ENCODE results near the gene RIC8A.
A peak's percentile ranks its signal among the peaks of the same experiment; 100 is the strongest.

The RIC8A gene

DNA sequence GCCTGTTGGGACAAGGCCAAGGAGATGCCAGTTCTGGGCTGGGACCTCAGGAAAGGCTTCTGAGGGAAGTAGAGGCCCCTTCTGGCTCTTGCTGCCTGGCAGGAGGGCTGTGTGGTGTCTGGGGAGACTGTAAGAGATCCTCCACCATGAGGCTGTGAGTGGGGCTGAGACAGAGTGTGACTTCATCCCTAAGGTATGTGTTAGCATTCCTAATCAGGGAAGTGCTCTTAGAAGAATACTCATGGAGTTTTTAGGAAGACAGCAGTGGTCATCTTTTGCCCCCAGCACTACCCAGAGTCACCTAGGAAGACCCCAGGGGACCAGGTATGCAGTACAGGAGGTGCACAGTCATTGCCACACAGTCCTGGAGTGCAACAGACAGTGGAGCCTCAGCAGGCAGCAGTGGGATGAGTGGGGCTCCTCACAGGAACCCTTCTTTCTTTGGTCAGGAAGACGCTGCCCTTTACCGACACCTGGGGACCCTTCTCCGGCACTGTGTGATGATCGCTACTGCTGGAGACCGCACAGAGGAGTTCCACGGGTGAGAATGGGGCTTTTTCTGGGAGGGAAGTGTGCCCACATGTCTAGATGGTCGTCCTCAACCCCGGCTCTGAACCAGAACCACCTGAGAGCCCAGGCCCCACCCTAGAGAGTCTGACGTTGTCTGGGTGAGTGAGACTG, 2.8 kb downstream of the RIC8A start:
- Histone ChIP-seq H3K4me1 (ENCODE audit: control insufficient read depth in 2 of 2, insufficient read depth in 1 of 2, low read depth in 1 of 2, low read length in 2 of 2) (peaks cover 15 to 18% of the 10 kb centered on the region in 2 donors), H3K27ac (replicated peaks; ENCODE audit: low read length) (no peak overlapping the region), H3K9me3 (replicated peaks in 1 of 2; ENCODE audit: control insufficient read depth in 2 of 2, insufficient read depth in 1 of 2, low read depth in 1 of 2, low read length in 2 of 2) (no peaks in the 10 kb centered on the region), H4K91ac (ENCODE audit: low read depth, low read length, poor library complexity) (no peak overlapping the region), H3K36me3 (replicated peaks in 1 of 2; ENCODE audit: control insufficient read depth in 2 of 2, insufficient read depth in 2 of 2, low read length in 2 of 2) (peaks cover 53 to 68% of the 10 kb centered on the region in 2 donors), H2BK15ac (ENCODE audit: low read length) (no peak overlapping the region), H3K79me1 (ENCODE audit: low read depth, low read length) (peaks cover 29% of the 10 kb centered on the region), H2BK12ac (ENCODE audit: low read length) (no peak overlapping the region), H3K18ac (ENCODE audit: low read length) (no peak overlapping the region), H2BK5ac (ENCODE audit: low read length) (no peak overlapping the region), H3K27me3 (ENCODE audit: control insufficient read depth in 3 of 3, insufficient read depth in 3 of 3, low read depth in 1 of 3, low read length in 3 of 3) (no peaks in the 10 kb centered on the region), H4K8ac (ENCODE audit: low read depth, low read length) (no peak overlapping the region), H3K9ac (ENCODE audit: low read depth, low read length, poor library complexity) (peak overlapping the region; percentile 56), H3K4me2 (ENCODE audit: insufficient read depth, low read length, poor library complexity, severe bottlenecking) (no peak overlapping the region), H3K14ac (ENCODE audit: low read length) (no peak overlapping the region), H3K4me3 (ENCODE audit: low read length in 2 of 2) (peak overlapping the region in 1 of 2 donors; percentile 91), H2AK5ac (ENCODE audit: low read depth, low read length) (no peak overlapping the region), H2AFZ (ENCODE audit: low read length) (no peak overlapping the region), H3K23ac (ENCODE audit: low read depth, low read length, poor library complexity) (peak overlapping the region; percentile 52), H3K4ac (ENCODE audit: low read length) (no peak overlapping the region), H2BK120ac (ENCODE audit: low read depth, low read length) (no peak overlapping the region)
- DNase-seq (ENCODE audit: low spot score): no peak
- no CpG with 5 or more reads among the region's 9 CpGs for WGBS, 2 donors (ENCODE audit: extremely low coverage in 2 of 2, insufficient read length in 2 of 2, insufficient replicate concordance in 1 of 2)

DNA sequence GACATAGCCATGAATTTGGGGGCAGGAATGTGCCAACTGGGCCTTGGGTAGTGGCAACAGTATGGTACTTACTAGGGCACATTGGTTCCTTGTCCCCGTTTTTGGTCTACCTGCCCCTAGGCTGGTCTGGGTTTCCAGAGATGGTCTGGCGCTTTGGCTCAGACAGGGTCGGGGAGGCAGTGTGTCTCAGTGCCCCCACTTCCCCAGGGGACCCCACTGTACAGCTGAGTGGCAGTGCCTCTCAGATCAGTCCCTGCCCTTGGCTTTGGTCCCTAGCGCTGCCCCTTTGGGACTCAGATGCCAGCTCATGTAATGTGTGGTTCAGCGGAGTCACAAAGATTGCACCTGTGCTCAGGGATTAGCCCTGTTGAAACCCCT, 3.3 kb downstream of the RIC8A start:
- Histone ChIP-seq H3K4me3 (ENCODE audit: low read length in 2 of 2) (no peak overlapping the region), H3K4me1 (ENCODE audit: control insufficient read depth in 2 of 2, insufficient read depth in 1 of 2, low read depth in 1 of 2, low read length in 2 of 2) (peaks cover 15 to 18% of the 10 kb centered on the region in 2 donors), H3K27me3 (ENCODE audit: control insufficient read depth in 3 of 3, insufficient read depth in 3 of 3, low read depth in 1 of 3, low read length in 3 of 3) (no peaks in the 10 kb centered on the region), H3K9ac (ENCODE audit: low read depth, low read length, poor library complexity) (no peak overlapping the region), H2AFZ (ENCODE audit: low read length) (no peak overlapping the region), H3K79me1 (ENCODE audit: low read depth, low read length) (peaks cover 23% of the 10 kb centered on the region), H3K27ac (replicated peaks; ENCODE audit: low read length) (no peak overlapping the region), H3K36me3 (replicated peaks in 1 of 2; ENCODE audit: control insufficient read depth in 2 of 2, insufficient read depth in 2 of 2, low read length in 2 of 2) (peaks cover 54 to 68% of the 10 kb centered on the region in 2 donors), H3K4ac (ENCODE audit: low read length) (no peak overlapping the region), H4K8ac (ENCODE audit: low read depth, low read length) (no peak overlapping the region), H3K18ac (ENCODE audit: low read length) (no peak overlapping the region), H3K4me2 (ENCODE audit: insufficient read depth, low read length, poor library complexity, severe bottlenecking) (no peak overlapping the region), H3K9me3 (replicated peaks in 1 of 2; ENCODE audit: control insufficient read depth in 2 of 2, insufficient read depth in 1 of 2, low read depth in 1 of 2, low read length in 2 of 2) (no peaks in the 10 kb centered on the region), H2BK15ac (ENCODE audit: low read length) (no peak overlapping the region), H2BK12ac (ENCODE audit: low read length) (no peak overlapping the region), H3K14ac (ENCODE audit: low read length) (no peak overlapping the region), H4K91ac (ENCODE audit: low read depth, low read length, poor library complexity) (no peak overlapping the region), H2BK120ac (ENCODE audit: low read depth, low read length) (no peak overlapping the region), H3K23ac (ENCODE audit: low read depth, low read length, poor library complexity) (peak overlapping the region; percentile 52), H2AK5ac (ENCODE audit: low read depth, low read length) (no peak overlapping the region), H2BK5ac (ENCODE audit: low read length) (no peak overlapping the region)
- no CpG with 5 or more reads among the region's 5 CpGs for WGBS, 2 donors (ENCODE audit: extremely low coverage in 2 of 2, insufficient read length in 2 of 2, insufficient replicate concordance in 1 of 2)
- DNase-seq (ENCODE audit: low spot score): no peak

DNA sequence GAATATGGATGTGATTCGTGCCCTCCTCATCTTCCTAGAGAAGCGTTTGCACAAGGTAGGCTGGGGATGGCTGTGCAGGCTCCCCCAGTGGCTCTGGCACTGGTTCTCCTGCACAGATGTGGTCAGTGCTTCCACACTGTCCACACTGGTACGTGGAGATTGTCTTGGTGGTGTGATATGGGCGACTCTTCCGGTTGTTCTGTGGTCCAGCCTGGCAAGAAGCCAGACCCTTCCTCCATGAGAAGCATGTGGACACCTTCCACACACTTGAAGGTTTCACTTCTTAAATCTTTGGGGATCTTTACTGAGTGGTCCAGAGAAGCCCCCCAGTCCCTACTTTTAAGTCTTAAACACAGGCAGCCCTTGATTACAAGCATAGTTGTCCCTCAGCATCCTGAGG, 3.8 kb downstream of the RIC8A start:
- Histone ChIP-seq H3K4me1 (ENCODE audit: control insufficient read depth in 2 of 2, insufficient read depth in 1 of 2, low read depth in 1 of 2, low read length in 2 of 2) (peaks cover 12 to 14% of the 10 kb centered on the region in 2 donors), H3K18ac (ENCODE audit: low read length) (no peak overlapping the region), H3K27ac (replicated peaks; ENCODE audit: low read length) (no peak overlapping the region), H2BK12ac (ENCODE audit: low read length) (no peak overlapping the region), H3K14ac (ENCODE audit: low read length) (no peak overlapping the region), H3K4me3 (ENCODE audit: low read length in 2 of 2) (peak overlapping the region in 1 of 2 donors; percentile 5), H3K4me2 (ENCODE audit: insufficient read depth, low read length, poor library complexity, severe bottlenecking) (no peak overlapping the region), H2AK5ac (ENCODE audit: low read depth, low read length) (no peak overlapping the region), H3K36me3 (replicated peaks in 1 of 2; ENCODE audit: control insufficient read depth in 2 of 2, insufficient read depth in 2 of 2, low read length in 2 of 2) (peaks cover 57 to 71% of the 10 kb centered on the region in 2 donors), H3K27me3 (ENCODE audit: control insufficient read depth in 3 of 3, insufficient read depth in 3 of 3, low read depth in 1 of 3, low read length in 3 of 3) (no peaks in the 10 kb centered on the region), H3K23ac (ENCODE audit: low read depth, low read length, poor library complexity) (peak overlapping the region; percentile 25), H2BK15ac (ENCODE audit: low read length) (no peak overlapping the region), H2BK5ac (ENCODE audit: low read length) (no peak overlapping the region), H3K79me1 (ENCODE audit: low read depth, low read length) (peaks cover 20% of the 10 kb centered on the region), H2BK120ac (ENCODE audit: low read depth, low read length) (no peak overlapping the region), H4K91ac (ENCODE audit: low read depth, low read length, poor library complexity) (no peak overlapping the region), H4K8ac (ENCODE audit: low read depth, low read length) (no peak overlapping the region), H2AFZ (ENCODE audit: low read length) (no peak overlapping the region), H3K9ac (ENCODE audit: low read depth, low read length, poor library complexity) (no peak overlapping the region), H3K4ac (ENCODE audit: low read length) (no peak overlapping the region), H3K9me3 (replicated peaks in 1 of 2; ENCODE audit: control insufficient read depth in 2 of 2, insufficient read depth in 1 of 2, low read depth in 1 of 2, low read length in 2 of 2) (no peaks in the 10 kb centered on the region)
- no peak for DNase-seq (ENCODE audit: low spot score)
- no CpG with 5 or more reads among the region's 5 CpGs for WGBS, 2 donors (ENCODE audit: extremely low coverage in 2 of 2, insufficient read length in 2 of 2, insufficient replicate concordance in 1 of 2)

DNA sequence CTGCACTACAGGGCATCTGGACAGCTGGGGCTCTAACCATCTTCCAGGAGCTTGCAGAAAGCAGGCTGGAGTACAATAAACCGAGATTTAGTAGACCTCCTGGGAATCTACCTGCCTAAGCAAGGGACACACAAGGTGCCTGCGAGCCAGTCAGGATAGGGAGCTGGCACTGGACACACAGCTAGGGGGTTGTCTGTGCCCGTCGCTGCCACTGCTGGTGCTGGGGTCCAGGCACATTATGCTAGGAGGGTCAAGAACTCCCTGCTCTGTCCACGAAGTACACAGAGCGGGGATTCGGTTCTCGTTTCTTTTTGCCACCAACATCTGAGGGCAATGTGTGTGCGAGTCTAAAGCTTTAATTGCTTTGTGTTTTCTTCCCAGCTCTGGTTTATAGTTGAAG, 4.2 kb downstream of the RIC8A start:
- no peak overlapping the region for H4K8ac ChIP-seq (ENCODE audit: low read depth, low read length)
- no CpG with 5 or more reads among the region's 9 CpGs for WGBS, 2 donors (ENCODE audit: extremely low coverage in 2 of 2, insufficient read length in 2 of 2, insufficient replicate concordance in 1 of 2)
- H3K79me1 ChIP-seq (ENCODE audit: low read depth, low read length): peaks cover 20% of the 10 kb centered on the region
- no peak overlapping the region for H2BK5ac ChIP-seq (ENCODE audit: low read length)
- H2BK120ac ChIP-seq (ENCODE audit: low read depth, low read length): no peak overlapping the region
- no peak overlapping the region for H3K27ac ChIP-seq (replicated peaks; ENCODE audit: low read length)
- no peak overlapping the region for H3K14ac ChIP-seq (ENCODE audit: low read length)
- H3K4ac ChIP-seq (ENCODE audit: low read length): no peak overlapping the region
- H2BK12ac ChIP-seq (ENCODE audit: low read length): no peak overlapping the region
- no peak overlapping the region for H2AFZ ChIP-seq (ENCODE audit: low read length)
- H3K9me3 ChIP-seq (replicated peaks in 1 of 2; ENCODE audit: control insufficient read depth in 2 of 2, insufficient read depth in 1 of 2, low read depth in 1 of 2, low read length in 2 of 2): no peaks in the 10 kb centered on the region
- no peak for DNase-seq (ENCODE audit: low spot score)
- peaks cover 62 to 75% of the 10 kb centered on the region in 2 donors for H3K36me3 ChIP-seq (replicated peaks in 1 of 2; ENCODE audit: control insufficient read depth in 2 of 2, insufficient read depth in 2 of 2, low read length in 2 of 2)
- no peak overlapping the region for H2BK15ac ChIP-seq (ENCODE audit: low read length)
- H3K23ac ChIP-seq (ENCODE audit: low read depth, low read length, poor library complexity): no peak overlapping the region
- H3K27me3 ChIP-seq (ENCODE audit: control insufficient read depth in 3 of 3, insufficient read depth in 3 of 3, low read depth in 1 of 3, low read length in 3 of 3): no peaks in the 10 kb centered on the region
- H3K4me2 ChIP-seq (ENCODE audit: insufficient read depth, low read length, poor library complexity, severe bottlenecking): no peak overlapping the region
- no peak overlapping the region for H3K4me3 ChIP-seq (ENCODE audit: low read length in 2 of 2)
- H3K4me1 ChIP-seq (ENCODE audit: control insufficient read depth in 2 of 2, insufficient read depth in 1 of 2, low read depth in 1 of 2, low read length in 2 of 2): peaks cover 9 to 11% of the 10 kb centered on the region in 2 donors
- no peak overlapping the region for H4K91ac ChIP-seq (ENCODE audit: low read depth, low read length, poor library complexity)
- H2AK5ac ChIP-seq (ENCODE audit: low read depth, low read length): no peak overlapping the region
- no peak overlapping the region for H3K9ac ChIP-seq (ENCODE audit: low read depth, low read length, poor library complexity)
- H3K18ac ChIP-seq (ENCODE audit: low read length): no peak overlapping the region
